Panc1 (cell line): Measurements from ENCODE around the gene SSPN.

Experiments
- POLR2AphosphoS5 ChIP-seq: IDR thresholded peaks from 2 replicates; pipeline ENCODE4 v1.6.1; 2012; ENCODE audit warnings: mild to moderate bottlenecking, low read depth, low read length, moderate library complexity
- TF ChIP-seq, protein P1 (sequence below): fragments of 450-650 bp; IDR thresholded peaks from 2 replicates; pipeline ENCODE4 v1.5.1; 2017; ENCODE audit warnings: mild to moderate bottlenecking

DNA sequence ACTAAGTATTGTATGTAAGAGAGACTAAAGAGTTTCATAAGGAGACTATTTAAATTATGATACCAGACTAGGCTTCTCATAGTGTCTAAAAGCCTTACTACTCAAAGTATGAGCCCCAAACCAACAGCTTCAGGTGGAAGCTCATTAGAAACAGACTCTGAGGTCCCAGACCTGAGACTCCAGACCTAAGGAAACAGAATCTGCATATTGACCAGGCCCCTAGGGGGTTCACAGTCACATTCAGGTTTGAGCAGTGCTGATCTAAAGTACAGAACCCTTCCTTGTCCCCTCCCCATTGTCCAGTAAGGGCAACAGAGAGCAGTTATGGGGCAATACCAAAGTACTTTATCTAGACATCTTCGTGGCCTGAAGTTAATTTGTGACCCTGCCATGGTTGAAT, 87.7 kb downstream of the SSPN start:
- TF ChIP-seq, protein P1, sequence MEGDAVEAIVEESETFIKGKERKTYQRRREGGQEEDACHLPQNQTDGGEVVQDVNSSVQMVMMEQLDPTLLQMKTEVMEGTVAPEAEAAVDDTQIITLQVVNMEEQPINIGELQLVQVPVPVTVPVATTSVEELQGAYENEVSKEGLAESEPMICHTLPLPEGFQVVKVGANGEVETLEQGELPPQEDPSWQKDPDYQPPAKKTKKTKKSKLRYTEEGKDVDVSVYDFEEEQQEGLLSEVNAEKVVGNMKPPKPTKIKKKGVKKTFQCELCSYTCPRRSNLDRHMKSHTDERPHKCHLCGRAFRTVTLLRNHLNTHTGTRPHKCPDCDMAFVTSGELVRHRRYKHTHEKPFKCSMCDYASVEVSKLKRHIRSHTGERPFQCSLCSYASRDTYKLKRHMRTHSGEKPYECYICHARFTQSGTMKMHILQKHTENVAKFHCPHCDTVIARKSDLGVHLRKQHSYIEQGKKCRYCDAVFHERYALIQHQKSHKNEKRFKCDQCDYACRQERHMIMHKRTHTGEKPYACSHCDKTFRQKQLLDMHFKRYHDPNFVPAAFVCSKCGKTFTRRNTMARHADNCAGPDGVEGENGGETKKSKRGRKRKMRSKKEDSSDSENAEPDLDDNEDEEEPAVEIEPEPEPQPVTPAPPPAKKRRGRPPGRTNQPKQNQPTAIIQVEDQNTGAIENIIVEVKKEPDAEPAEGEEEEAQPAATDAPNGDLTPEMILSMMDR, result no peak
- TF ChIP-seq POLR2AphosphoS5, result no peak
